Large intestine (tissue), 3 donors: ENCODE data around the gene TFF2. TPM values are rescaled to one million over a fixed set of nuclear protein-coding genes. Genes with fewer than 3 reads are reported as not detected.
A peak's percentile ranks its signal among the peaks of the same experiment; 100 is the strongest.

ENCODE experiments used
- DNase-seq, 2 donors: peaks; one replicate each; pipeline versions ENCODE4 v3.0.0 to v3.0.0-alpha.2; 2013
- H3K27ac ChIP-seq: one replicate; pipeline ENCODE4 v1.5.1; 2013; ENCODE audit warnings: low read length
- H3K27me3 ChIP-seq: 2 replicates; pipeline ENCODE4 v1.6.1; 2013; ENCODE audit warnings: low read length; ENCODE audit not compliant: control insufficient read depth, insufficient read depth
- H3K36me3 ChIP-seq: 2 replicates; pipeline ENCODE4 v1.6.1; 2013; ENCODE audit warnings: low read length; ENCODE audit not compliant: control insufficient read depth, insufficient read depth
- H3K4me1 ChIP-seq: one replicate; pipeline ENCODE4 v1.6.1; 2013; ENCODE audit warnings: low read length; ENCODE audit not compliant: control insufficient read depth, insufficient read depth
- H3K4me3 ChIP-seq: one replicate; pipeline ENCODE4 v1.5.1; 2013; ENCODE audit warnings: low read length
- H3K9me3 ChIP-seq: one replicate; pipeline ENCODE4 v1.6.1; 2013; ENCODE audit warnings: mild to moderate bottlenecking, low read depth, low read length, moderate library complexity; ENCODE audit not compliant: control insufficient read depth
- WGBS: methylation state at CpG from one replicate; pipeline ENCODE4 v1.1.5; 2013; ENCODE audit warnings: low lambda C conversion rate; ENCODE audit not compliant: insufficient coverage; 5-methylcytosine and 5-hydroxymethylcytosine counted together
- polyA plus RNA-seq: library from polyadenylated mRNA; unstranded; fragments of 120-200 nt; gene quantifications from one replicate; pipeline ENCODE4 v1.2.1, GENCODE V29; 2013

Gene TFF2
- polyA plus RNA-seq, 1 donor = 0.12 TPM

DNA sequence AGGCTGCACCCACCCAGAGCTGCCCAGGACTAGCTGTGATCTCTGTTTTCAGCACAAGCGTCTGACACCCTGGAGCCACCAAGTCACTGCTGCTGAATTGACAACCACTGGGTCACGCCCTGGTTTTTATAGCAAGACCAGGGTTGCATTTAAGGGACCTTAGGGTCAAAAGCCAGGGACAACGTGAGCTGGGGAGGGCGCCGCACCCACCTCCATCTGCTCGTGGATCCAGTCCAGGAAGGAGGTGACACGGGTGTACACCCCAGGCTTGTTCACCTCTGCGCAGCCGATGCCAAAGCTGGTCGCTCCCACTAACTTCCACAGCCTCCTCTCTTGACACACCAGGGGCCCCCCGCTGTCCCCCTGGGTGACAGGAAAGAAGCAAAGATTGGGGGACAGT, 24.7 kb upstream of the TFF2 start:
- H3K4me1 ChIP-seq = peaks cover 10% of the 10 kb centered on the region
- H3K9me3 ChIP-seq = no peaks in the 10 kb centered on the region
- DNase-seq = peak in 1 of 2 donors; percentile 33
- no CpG with 5 or more reads among the region's 11 CpGs for WGBS
- no peaks in the 10 kb centered on the region for H3K27me3 ChIP-seq
- no peak overlapping the region for H3K27ac ChIP-seq
- no peak overlapping the region for H3K4me3 ChIP-seq
- H3K36me3 ChIP-seq = no peaks in the 10 kb centered on the region

GRCh38 chr21:42374864-42375499, 24.2 kb upstream of the TFF2 start:
- Histone ChIP-seq H3K4me1 (peaks cover 10% of the 10 kb centered on the region), H3K9me3 (no peaks in the 10 kb centered on the region), H3K4me3 (no peak overlapping the region), H3K36me3 (no peaks in the 10 kb centered on the region), H3K27ac (no peak overlapping the region), H3K27me3 (no peaks in the 10 kb centered on the region)
- DNase-seq = no peak
- no CpG with 5 or more reads among the region's 23 CpGs for WGBS

DNA sequence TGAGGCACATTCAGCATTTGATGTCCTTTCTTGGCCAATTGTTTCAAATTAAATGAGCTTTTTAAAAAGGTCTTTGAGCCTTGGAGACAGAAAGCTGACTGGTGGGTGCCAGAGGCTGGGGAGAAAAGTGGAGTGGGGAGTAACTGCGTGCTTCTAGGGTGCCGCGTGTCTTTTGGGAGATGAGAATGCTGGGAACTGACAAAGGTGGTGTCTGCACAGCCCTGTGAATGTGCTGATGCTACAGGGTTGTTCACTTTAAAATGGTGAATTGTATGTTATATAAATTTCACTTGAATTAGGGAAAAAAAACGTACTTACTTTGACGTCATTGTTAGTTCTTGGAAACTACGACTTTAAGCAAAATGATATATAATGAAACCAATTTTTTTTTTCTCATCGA, 23.7 kb upstream of the TFF2 start:
- Histone ChIP-seq H3K4me1 (peaks cover 10% of the 10 kb centered on the region), H3K4me3 (no peak overlapping the region), H3K36me3 (no peaks in the 10 kb centered on the region), H3K27me3 (no peaks in the 10 kb centered on the region), H3K27ac (no peak overlapping the region), H3K9me3 (no peaks in the 10 kb centered on the region)
- WGBS = 95% methylated on average over 3 of the region's 7 CpGs
- no peak for DNase-seq

DNA sequence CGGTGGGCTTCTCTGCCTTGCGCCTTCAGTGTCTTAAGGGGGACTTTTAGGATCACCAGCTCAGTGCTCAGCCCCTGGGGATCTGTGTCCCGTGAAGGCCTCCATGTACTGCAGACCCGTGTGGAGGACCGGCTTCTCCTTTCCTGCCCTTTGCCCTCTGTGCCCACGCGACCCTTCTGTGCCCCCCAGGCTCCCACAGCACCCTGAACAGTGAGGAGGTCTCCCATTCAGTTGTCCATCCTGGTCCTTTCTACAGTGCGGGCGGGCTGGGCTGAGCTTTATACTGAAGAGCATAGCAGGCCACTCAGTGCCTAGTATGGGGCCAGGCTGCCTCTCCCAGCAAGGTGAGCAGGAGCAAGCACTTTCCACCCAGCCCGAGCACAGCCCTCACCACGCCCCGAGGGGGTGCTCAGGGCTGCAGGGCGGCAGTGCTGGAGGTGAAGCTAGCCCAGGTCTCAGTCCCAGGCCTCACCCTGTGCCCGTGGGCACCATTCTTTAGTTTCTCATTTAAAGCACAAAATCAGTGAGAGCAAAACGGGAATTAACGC, 23.2 kb upstream of the TFF2 start:
- peaks cover 10% of the 10 kb centered on the region for H3K4me1 ChIP-seq
- H3K27me3 ChIP-seq = no peaks in the 10 kb centered on the region
- no peak for DNase-seq
- H3K9me3 ChIP-seq = no peaks in the 10 kb centered on the region
- WGBS = no CpG with 5 or more reads among the region's 16 CpGs
- H3K4me3 ChIP-seq = no peak overlapping the region
- H3K27ac ChIP-seq = no peak overlapping the region
- no peaks in the 10 kb centered on the region for H3K36me3 ChIP-seq

DNA sequence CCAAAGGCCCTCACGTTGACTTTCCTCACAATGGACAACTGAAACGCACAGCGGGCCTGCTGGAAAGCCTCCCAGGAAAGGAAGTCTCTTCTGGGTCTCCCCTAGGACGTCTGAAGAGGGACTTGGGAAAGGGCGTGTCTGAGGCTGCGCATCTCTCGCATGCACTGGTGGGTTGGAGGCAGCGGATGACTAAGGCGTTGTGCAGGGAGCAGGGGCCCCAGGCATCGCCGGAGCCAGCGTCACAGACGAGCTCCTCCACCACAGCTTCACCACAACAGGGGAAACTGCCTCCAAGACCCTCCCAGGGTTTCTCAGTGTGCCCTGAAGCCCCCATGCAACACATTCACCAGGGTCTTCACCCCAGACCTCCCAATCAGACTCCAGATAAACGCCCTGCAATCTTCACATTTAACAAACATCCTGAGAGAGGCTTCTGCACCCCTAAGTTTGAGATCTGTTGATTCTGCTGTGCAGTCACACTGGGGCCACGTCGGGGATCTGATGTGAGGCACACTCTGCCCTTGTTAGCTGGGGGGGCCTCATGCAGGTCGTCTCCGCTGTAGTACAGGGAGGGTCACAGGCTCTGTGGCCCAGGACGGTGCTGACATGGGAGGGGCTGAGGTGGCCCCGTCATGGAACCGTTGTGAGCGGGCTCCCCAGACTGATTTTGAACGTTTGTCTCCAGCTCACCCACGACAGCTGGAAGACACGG, 22.6 kb upstream of the TFF2 start:
- no peak overlapping the region for H3K4me3 ChIP-seq
- no peaks in the 10 kb centered on the region for H3K9me3 ChIP-seq
- no CpG with 5 or more reads among the region's 25 CpGs for WGBS
- H3K4me1 ChIP-seq = peaks cover 10% of the 10 kb centered on the region
- no peaks in the 10 kb centered on the region for H3K36me3 ChIP-seq
- no peak for DNase-seq
- no peak overlapping the region for H3K27ac ChIP-seq
- no peaks in the 10 kb centered on the region for H3K27me3 ChIP-seq

DNA sequence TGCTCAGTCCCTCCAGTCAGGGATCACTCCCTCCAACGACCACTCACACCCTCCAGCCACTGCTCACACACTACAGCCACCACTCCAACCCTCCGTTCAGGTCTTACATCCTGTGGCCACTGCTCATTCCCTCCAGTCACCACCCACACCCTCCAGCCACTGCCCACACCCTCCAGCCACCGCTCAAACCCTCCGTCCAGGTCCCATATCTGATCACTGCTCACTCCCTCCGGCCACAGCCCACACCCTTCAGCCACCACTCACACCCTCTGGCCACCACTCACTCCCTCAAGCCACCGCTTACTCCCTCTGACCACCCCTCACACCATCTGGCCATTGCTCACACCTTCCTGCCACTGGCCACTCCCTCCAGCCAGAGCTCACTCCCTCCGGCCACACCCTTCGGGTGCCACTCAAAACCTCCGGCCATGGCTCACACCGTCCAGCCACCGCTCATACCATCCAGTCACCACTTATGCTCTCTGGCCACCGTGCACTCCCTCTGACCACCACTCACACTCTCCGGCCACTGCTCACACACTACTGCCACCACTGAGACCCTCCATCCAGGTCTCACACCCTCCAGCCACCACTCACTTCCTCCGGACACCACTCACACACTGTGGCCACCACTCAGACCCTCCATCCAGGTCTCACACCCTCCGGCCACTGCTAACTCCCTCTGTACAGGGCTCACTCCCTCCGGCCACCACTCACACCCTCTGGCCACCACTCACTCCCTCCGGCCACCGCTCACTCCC, 20.3 kb upstream of the TFF2 start:
- no peaks in the 10 kb centered on the region for H3K36me3 ChIP-seq
- H3K9me3 ChIP-seq = no peaks in the 10 kb centered on the region
- WGBS = 100% methylated on average over 5 of the region's 18 CpGs
- H3K27me3 ChIP-seq = no peaks in the 10 kb centered on the region
- no peak overlapping the region for H3K27ac ChIP-seq
- H3K4me1 ChIP-seq = peaks cover 26% of the 10 kb centered on the region
- H3K4me3 ChIP-seq = no peak overlapping the region
- no peak for DNase-seq

DNA sequence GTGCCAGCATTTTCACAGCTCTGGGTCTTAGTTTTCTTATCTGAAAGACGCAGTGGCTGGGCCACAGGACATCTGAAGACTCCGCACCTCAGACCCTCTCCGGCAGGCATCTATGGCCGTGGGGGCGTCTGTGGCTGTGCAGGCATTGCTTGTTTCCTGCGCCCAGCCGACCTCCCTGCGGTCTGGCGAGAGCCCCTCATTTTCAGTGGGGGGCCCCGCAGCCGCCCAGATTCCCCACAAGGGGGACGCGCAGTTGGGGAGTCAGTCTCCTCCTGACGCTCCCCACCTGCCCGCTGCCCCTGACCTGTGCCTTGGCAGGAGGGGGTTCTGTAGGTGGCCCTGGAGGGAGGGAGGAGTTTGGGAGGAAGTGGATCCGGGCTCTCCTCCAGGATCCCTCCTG, 19.0 kb upstream of the TFF2 start:
- Histone ChIP-seq H3K9me3 (no peaks in the 10 kb centered on the region), H3K27me3 (no peaks in the 10 kb centered on the region), H3K27ac (no peak overlapping the region), H3K36me3 (no peaks in the 10 kb centered on the region), H3K4me1 (peaks cover 24% of the 10 kb centered on the region), H3K4me3 (no peak overlapping the region)
- no peak for DNase-seq
- no CpG with 5 or more reads among the region's 16 CpGs for WGBS

- Histone ChIP-seq H3K27me3 (no peaks in the 10 kb centered on the region), H3K36me3 (no peaks in the 10 kb centered on the region), H3K9me3 (no peaks in the 10 kb centered on the region), H3K27ac (peak overlapping the region; percentile 50), H3K4me3 (no peak overlapping the region), H3K4me1 (peaks cover 32% of the 10 kb centered on the region)
- WGBS = no CpG with 5 or more reads among the region's 14 CpGs
- peak; percentile 31 to 74 for DNase-seq
These were observed 16.8 kb upstream of the TFF2 start for GRCh38 chr21:42367367-42368165.

DNA sequence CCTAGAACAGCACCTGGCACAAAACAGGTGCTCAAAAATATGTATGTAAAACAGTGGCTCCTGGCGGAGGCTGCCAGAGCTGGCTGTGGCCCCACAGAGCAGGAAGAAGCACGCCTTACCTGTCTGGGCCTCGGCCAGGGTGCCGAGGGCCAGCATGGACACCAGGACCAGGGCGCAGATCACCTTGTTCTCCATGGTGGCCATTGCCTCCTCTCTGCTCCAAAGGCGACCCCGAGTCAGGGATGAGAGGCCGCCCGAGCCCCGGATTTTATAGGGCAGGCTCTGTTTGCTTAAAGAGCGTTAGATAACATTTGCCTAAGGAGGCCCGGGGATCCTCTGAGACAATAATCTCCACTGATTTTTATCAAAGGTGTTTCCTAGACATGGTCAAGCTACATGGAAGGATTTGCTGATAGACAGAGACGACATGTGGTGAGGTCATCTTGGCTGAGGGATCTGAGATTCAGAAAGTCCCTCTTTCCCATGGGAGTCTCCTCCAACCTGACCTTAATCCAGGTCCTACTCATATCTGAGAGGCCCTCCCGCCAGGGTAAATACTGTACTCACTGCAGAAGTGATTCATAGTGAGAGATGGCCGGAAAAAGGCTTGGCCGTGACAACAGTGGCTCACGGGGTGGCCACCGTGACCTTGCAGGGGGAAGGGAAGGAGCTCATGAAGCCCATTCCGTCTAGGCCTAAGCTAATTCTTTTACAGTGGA, 15.7 kb upstream of the TFF2 start, which contains the start of gene TFF1:
Gene TFF1 (minus strand): TSS at position 244 of the 719 bp plus-strand sequence. CDS start 40 bp downstream, at position 204.
- no CpG with 5 or more reads among the region's 19 CpGs for WGBS
- no peaks in the 10 kb centered on the region for H3K27me3 ChIP-seq
- no peak within 1 kb of the TSS for H3K4me3 ChIP-seq
- peak; percentile 65 to 85 for DNase-seq
- peaks cover 32% of the 10 kb centered on the region for H3K4me1 ChIP-seq
- peak within 1 kb of the TSS; percentile 50 for H3K27ac ChIP-seq
- no peaks in the 10 kb centered on the region for H3K36me3 ChIP-seq
- no peaks in the 10 kb centered on the region for H3K9me3 ChIP-seq
